Endothelial cell of umbilical vein (primary cell): ENCODE results near the gene TLDC2.

ENCODE experiments used
- CTCF ChIP-seq, 2 donors: IDR thresholded peaks; 1 replicate in 1 of 2; 2 replicates in 1 of 2; pipeline ENCODE4 v1.5.1; 2011; ENCODE audit warnings: low read length in 2 of 2, mild to moderate bottlenecking in 2 of 2, moderate library complexity in 2 of 2, control low read depth in 1 of 2, inconsistent platforms in 1 of 2, low read depth in 1 of 2; ENCODE audit not compliant: insufficient read depth in 1 of 2; ENCODE audit errors: extremely low read depth in 1 of 2
- EZH2 ChIP-seq: IDR thresholded peaks from 2 replicates; pipeline ENCODE4 v1.6.1; 2012; ENCODE audit warnings: borderline replicate concordance, low read depth, mild to moderate bottlenecking, moderate library complexity, low read length, inconsistent platforms; ENCODE audit not compliant: severe bottlenecking
- FOS ChIP-seq: IDR thresholded peaks from 2 replicates; pipeline ENCODE4 v1.6.1; 2011; ENCODE audit warnings: mild to moderate bottlenecking, low read length, moderate library complexity, borderline replicate concordance; ENCODE audit not compliant: insufficient read depth
- GATA2 ChIP-seq: IDR thresholded peaks from 2 replicates; pipeline ENCODE4 v1.7.0; 2011; ENCODE audit warnings: low read depth, mild to moderate bottlenecking, moderate library complexity, mixed read lengths, low read length; ENCODE audit not compliant: insufficient read length, insufficient read depth
- POLR2A ChIP-seq: IDR thresholded peaks from 2 replicates; pipeline ENCODE4 v1.6.1; 2012; ENCODE audit warnings: low read depth, mild to moderate bottlenecking, control low read depth, low read length
- POLR2AphosphoS5 ChIP-seq: IDR thresholded peaks from 2 replicates; pipeline ENCODE4 v1.6.1; 2012; ENCODE audit warnings: low read depth, mild to moderate bottlenecking, control low read depth, low read length, moderate library complexity; ENCODE audit not compliant: insufficient read depth
- TF ChIP-seq, protein P1 (sequence below): IDR thresholded peaks from 2 replicates; pipeline ENCODE4 v1.6.1; 2011; ENCODE audit not compliant: insufficient read depth, insufficient read length

DNA sequence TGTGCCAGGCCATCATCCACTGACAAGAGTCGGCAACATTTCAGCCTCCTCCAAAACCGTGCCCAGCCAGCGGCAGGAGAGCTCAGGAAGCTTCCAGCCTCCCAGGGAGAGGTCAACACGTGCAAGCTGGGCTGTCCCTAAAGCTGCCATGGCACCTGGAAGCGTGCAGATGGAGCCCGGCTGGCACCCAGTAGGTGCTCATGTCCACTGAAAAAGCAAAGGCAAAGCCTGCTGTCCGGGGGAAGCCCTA is 14.4 kb upstream of the TLDC2 start:
- no peak for TF ChIP-seq GATA2
- no peak for TF ChIP-seq POLR2A
- TF ChIP-seq, protein P1, sequence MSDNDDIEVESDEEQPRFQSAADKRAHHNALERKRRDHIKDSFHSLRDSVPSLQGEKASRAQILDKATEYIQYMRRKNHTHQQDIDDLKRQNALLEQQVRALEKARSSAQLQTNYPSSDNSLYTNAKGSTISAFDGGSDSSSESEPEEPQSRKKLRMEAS = no peak
- TF ChIP-seq CTCF (IDR thresholded peaks at IDR 0.05; ENCODE audit: extremely low read depth in 1 of 2, insufficient read depth in 1 of 2, low read depth in 1 of 2, low read length in 2 of 2) = no peak
- TF ChIP-seq POLR2AphosphoS5 = no peak
- TF ChIP-seq EZH2 = no peak
- no peak for TF ChIP-seq FOS
